CD4-positive, alpha-beta T cell treated with Interleukin-12 subunit alpha and Interleukin-12 subunit beta, for 1 hour (primary cell): ENCODE measurements around the gene AEBP2.
A peak's percentile ranks its signal among the peaks of the same experiment; 100 is the strongest.

Experiments used
- DNase-seq: peaks from one replicate; pipeline ENCODE4 v3.0.0-alpha.2; 2020

AEBP2 gene

GRCh38 chr12:19518209-19518608, 78.9 kb downstream of the AEBP2 start:
- DNase-seq, result no peak

DNA sequence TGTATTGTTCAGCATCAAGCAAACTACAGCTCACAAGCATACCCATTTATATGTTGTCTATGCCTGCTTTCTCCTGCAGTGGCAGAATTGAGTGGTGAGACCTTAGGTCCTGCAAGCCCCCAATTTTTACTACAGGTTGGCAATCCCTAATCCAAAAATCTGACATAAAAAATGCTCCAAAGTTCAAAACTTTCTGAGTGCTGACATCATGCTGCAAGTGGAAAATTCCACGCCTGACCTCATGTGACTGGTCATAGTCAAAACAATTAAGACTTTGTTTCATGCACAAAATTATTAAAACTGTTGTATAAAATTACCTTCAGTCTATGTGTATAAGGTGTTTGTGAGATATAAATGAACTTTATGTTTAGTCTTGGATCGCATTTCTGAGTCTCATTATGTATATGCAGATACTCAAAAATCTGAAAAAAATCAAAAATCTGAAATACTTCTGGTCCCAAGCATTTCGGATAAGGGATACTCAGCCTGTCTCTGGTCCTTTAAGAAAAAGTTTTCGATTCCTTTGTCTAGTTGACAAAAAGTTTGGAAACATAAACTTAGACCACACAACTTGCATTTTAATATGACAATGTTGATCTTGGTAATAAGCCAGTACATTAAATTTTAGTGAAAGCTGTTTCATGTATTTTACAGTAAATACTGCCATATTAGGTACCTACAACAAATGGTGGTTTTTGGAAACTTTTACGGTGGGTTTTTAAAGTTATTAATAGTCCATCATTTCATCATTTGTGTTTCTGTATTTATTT, 81.5 kb downstream of the AEBP2 start:
- no peak for DNase-seq

DNA sequence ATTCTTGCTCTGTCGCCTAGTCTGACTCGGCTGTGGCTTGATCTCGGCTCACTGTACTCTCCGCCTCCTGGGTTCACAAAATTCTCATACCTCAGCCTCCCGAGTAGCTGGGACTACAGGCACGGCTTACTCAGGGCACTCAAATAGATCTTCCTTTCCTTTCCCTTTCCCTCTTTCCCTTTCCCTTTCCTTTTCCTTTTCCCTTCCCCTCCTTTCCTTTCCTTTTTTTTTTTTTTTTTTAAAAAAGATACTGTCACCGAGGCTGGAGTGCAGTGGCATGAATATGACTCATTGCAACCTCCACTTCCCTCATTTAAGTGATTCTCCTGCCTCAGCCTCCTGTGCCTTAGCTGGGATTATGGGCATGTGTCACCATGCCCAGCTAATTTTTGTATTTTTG, 86.0 kb downstream of the AEBP2 start:
- DNase-seq, result no peak

DNA sequence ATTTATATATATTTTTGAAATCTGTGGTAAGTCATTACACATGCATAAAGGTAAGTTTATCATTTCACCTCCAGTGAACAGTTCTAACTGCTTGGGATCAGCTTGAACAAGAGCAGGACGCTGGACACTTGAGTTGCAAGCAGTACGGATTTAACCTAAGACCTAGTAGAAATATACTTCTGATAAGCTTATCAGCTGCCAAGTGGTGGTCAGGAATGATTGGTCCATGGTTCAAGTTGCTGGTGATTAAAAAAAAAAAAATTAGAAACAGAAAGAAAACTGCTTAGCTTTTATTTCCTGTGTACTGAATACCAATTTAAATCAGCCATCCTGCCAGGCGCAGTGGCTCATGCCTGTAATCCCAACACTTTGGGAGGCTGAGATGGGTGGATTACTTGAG, 88.6 kb downstream of the AEBP2 start:
- DNase-seq, result no peak

GRCh38 chr12:19528750-19529149, 89.5 kb downstream of the AEBP2 start:
- no peak for DNase-seq

- DNase-seq, result no peak
These were observed 90.8 kb downstream of the AEBP2 start for GRCh38 chr12:19529951-19530636.

DNA sequence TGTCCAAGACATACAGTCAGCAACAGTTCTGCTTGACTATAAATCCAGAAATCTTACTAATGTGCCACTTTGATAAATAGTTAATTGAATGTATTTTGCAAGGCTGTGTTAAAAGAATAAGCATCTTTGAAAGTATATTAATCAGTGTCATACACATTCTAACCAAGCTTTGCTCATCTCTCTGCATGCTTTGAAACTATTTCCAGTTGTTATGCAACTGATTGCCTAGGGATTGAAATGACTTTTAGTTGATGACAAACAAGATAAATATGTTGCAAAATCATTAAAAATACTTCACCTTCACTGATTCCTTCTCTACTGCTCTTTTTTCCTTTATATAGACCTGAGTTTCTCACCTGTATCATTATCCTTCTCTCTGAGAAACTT, 91.3 kb downstream of the AEBP2 start:
- no peak for DNase-seq

DNA sequence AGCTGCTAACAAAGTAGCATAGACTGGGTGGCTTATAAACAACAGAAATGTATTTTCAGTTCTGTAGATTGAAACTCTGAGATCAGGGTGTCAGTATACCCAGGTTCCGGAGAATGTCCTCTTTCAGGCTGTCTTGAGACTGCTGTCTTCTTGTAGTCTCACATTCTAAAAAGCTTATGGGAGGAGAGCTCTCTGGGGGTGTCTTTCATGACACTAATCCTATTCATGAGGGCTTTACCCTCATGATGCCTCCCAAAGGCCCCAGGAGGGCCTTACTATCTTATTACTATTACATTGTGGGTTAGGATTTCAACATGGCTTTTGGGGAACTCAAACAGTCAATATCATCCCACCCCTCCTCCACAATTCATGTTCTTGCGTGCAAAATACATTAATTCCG, 94.3 kb downstream of the AEBP2 start:
- DNase-seq, result no peak

DNA sequence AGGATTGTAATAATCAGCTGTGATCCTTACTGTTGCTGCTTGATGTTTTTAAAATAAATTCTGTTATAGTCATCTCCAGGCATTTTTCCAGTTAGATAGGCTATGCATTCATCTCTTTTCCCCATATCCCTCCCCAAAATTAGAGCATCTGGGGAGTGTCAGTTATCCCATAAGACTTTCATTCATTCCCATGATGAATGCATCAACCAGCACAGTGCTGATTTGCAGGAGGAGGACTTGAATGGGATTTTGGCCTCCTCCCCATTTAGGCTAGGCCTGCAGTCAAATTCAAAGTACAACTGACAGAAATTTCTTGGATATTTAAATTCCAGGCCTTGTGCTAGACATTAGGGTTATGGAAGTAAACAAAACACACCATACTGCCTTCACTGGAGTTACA, 99.8 kb downstream of the AEBP2 start:
- no peak for DNase-seq

GRCh38 chr12:19539836-19540235, 100.5 kb downstream of the AEBP2 start:
- no peak for DNase-seq

- DNase-seq, result no peak
These were observed 103.3 kb downstream of the AEBP2 start for GRCh38 chr12:19542606-19543005.

DNA sequence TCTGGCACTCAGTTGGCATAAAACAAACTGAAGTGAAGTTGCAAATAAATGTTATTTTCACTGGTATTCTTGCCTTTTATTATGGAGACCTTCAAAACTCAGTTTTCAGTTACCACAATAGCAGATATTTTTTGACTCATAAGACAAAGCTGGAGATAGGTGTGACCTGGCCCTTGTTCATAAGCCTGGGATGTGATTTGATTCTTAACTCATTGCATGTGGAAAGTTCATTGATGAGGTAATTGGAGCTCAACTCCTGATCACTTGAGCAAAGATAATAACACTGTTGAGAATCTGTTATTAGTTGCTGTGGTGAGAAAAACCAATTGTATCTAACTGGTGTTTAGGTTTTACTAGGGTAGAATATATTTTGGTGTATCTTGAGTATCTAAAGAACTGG, 105.1 kb downstream of the AEBP2 start:
- no peak for DNase-seq

DNA sequence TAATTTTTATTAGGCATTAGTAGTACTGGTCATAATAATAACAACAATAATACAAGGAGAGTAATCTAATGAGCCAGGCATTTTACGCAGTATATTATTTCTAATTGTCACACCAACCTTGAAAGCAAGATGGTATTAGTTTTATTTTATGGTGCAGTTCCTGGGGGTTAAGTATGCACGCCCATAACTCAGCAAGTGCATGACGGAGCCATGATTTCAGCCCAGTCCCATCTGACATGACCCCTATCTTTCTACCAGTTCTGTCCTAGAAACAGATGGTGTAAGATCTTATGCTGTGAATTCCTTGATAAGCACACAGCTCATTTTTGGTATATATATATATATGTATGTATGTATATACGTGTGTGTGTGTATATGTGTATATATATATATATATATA, 106.0 kb downstream of the AEBP2 start:
- DNase-seq, result no peak

DNA sequence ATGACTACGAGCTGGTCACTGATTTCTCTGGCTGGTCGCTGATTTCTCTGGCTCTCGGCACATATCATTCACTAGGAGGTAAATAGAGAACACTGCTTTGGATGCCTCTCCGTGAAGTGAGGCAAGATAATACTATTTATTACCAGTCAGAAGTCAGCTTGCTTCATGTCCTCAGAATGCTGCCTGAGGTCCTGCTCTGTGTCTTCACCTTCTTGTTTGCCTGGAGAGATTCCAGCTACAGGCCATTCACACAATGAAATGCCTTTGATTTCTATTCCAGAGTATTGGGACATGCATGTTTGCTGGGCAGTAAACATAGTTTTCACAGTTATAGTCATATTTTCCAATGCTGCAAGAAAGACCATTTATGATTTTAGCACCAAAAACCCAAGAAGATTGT, 106.7 kb downstream of the AEBP2 start:
- no peak for DNase-seq

GRCh38 chr12:19546611-19547162, 107.4 kb downstream of the AEBP2 start:
- DNase-seq, result no peak

DNA sequence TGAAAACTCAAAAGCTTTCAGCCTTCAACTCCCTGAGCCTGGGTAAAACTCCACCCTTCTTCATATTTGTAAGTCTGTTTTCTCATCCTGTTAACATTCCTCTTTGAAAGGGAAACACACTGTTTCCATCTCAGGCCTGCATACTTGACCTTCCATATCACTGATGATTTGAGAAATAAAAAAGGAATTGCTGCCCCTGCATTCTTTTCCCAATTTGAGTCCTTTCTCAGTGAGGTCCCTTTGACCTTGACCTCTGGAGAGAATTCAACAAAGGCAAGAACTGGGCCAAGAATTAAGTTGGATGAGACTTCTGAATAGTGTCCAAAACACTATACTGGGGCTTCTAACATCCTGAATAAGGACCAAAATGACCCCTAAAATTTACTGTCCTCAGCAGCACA, 108.0 kb downstream of the AEBP2 start:
- no peak for DNase-seq

GRCh38 chr12:19548834-19549233, 109.5 kb downstream of the AEBP2 start:
- DNase-seq, result no peak

DNA sequence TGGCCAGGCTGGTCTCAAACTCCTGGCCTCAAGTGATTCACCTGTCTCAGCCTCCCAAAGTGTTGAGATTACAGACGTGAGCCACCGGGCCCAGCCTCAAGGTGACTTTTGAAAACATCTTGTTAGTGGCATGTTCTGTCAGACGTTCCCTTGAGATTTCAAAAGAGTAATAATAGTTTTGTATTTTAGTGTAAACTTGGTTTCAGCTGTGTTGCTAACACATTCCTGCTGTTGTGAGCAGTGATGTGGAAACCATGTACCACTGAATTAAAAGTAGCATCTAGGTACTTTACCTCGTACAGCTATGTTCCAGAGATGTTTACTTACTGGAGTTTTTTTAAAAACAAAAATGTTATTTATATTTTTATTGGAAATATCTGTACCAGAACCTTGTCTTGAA, 111.3 kb downstream of the AEBP2 start:
- no peak for DNase-seq

- DNase-seq, result peak; percentile 14
These were observed 113.3 kb downstream of the AEBP2 start for GRCh38 chr12:19552441-19553097.

- DNase-seq, result no peak
These were observed 113.9 kb downstream of the AEBP2 start for GRCh38 chr12:19553175-19553574.

GRCh38 chr12:19561411-19561961, 122.2 kb downstream of the AEBP2 start:
- DNase-seq, result no peak
